ENCODE data around the gene SEMA6B. TPM values are rescaled to one million over a fixed set of nuclear protein-coding genes. Genes with fewer than 3 reads are reported as not detected.
A peak's percentile ranks its signal among the peaks of the same experiment; 100 is the strongest.
"Not testable (repeated sequence)": the region's sequence is repeated elsewhere in the genome, so short reads cannot be mapped to it uniquely, and the experiment has no call there.

The SEMA6B gene
- total RNA-seq, 1 experiment from 2014 or later = 5.7 TPM

GRCh38 chr19:4597278-4597974 lies 37.9 kb upstream of the SEMA6B start:
- DNase-seq (ENCODE audit: low read depth, low spot score) = no peak
- ChIA-PET CTCF (interaction anchor here (1.1 kb wide), 1 partner anchor 26 kb away, joined by 5 read pairs; no protein-coding TSS in a partner anchor), POLR2A (no interaction called here)
- Histone ChIP-seq H3K27me3 (ENCODE audit: control insufficient read depth, insufficient read depth, low read length) (no peaks in the 10 kb centered on the region), H3K4me1 (ENCODE audit: control insufficient read depth, insufficient read depth, low read length) (no peaks in the 10 kb centered on the region), H3K36me3 (ENCODE audit: control insufficient read depth, insufficient read depth, low read length) (no peaks in the 10 kb centered on the region), H3K27ac (ENCODE audit: low read length) (no peak overlapping the region), H3K4me3 (ENCODE audit: low read depth in 2 of 2, low read length in 2 of 2) (peak overlapping the region; percentile 5 to 30; a peak in 3 of 4 replicates), H3K9me3 (ENCODE audit: control insufficient read depth, insufficient read depth, low read depth, low read length) (no peaks in the 10 kb centered on the region)
- no TSS peak for BruUV-seq (replicated peaks)
- TF ChIP-seq CTCF (IDR thresholded peaks at IDR 0.05) (no peak), POLR2AphosphoS5 (IDR thresholded peaks at IDR 0.05; ENCODE audit: low read depth, low read length) (no peak), SIN3A (IDR thresholded peaks at IDR 0.05; ENCODE audit: borderline replicate concordance, insufficient read depth, low read depth, low read length) (no peak), TCF7L2 (IDR thresholded peaks at IDR 0.05; ENCODE audit: low read depth, low read length) (no peak), REST (IDR thresholded peaks at IDR 0.05; ENCODE audit: insufficient read depth in 1 of 2, low read depth in 2 of 2, low read length in 1 of 2) (no peak)
- in situ Hi-C loops (cut with HindIII; ENCODE audit: low pct_unique_long_range_greater_than_20kb, low sequenced_read_pairs) (no loop called here), intact Hi-C loops (cut with micrococcal nuclease; ENCODE audit: unreplicated experiment) (no loop called here)
- ATAC-seq = no peak

- Histone ChIP-seq H3K4me1 (ENCODE audit: control insufficient read depth, insufficient read depth, low read length) (no peaks in the 10 kb centered on the region), H3K9me3 (ENCODE audit: control insufficient read depth, insufficient read depth, low read depth, low read length) (no peaks in the 10 kb centered on the region), H3K27me3 (ENCODE audit: control insufficient read depth, insufficient read depth, low read length) (no peaks in the 10 kb centered on the region), H3K4me3 (ENCODE audit: low read depth in 2 of 2, low read length in 2 of 2) (no peak overlapping the region), H3K27ac (ENCODE audit: low read length) (no peak overlapping the region), H3K36me3 (ENCODE audit: control insufficient read depth, insufficient read depth, low read length) (no peaks in the 10 kb centered on the region)
- ChIA-PET POLR2A (no interaction called here), CTCF (no interaction called here)
- intact Hi-C loops (cut with micrococcal nuclease; ENCODE audit: unreplicated experiment) = no loop called here
- ATAC-seq = no peak
- in situ Hi-C loops (cut with HindIII; ENCODE audit: low pct_unique_long_range_greater_than_20kb, low sequenced_read_pairs) = no loop called here
- no peak for DNase-seq (ENCODE audit: low read depth, low spot score)
- BruUV-seq (replicated peaks) = no TSS peak
- TF ChIP-seq CTCF (IDR thresholded peaks at IDR 0.05) (no peak), SIN3A (IDR thresholded peaks at IDR 0.05; ENCODE audit: borderline replicate concordance, insufficient read depth, low read depth, low read length) (no peak), POLR2AphosphoS5 (IDR thresholded peaks at IDR 0.05; ENCODE audit: low read depth, low read length) (no peak), TCF7L2 (IDR thresholded peaks at IDR 0.05; ENCODE audit: low read depth, low read length) (no peak), REST (IDR thresholded peaks at IDR 0.05; ENCODE audit: insufficient read depth in 1 of 2, low read depth in 2 of 2, low read length in 1 of 2) (no peak)
These were observed 36.8 kb upstream of the SEMA6B start for GRCh38 chr19:4596033-4596904.

- H3K9me3 ChIP-seq (ENCODE audit: control insufficient read depth, insufficient read depth, low read depth, low read length); H3K4me1 ChIP-seq (ENCODE audit: control insufficient read depth, insufficient read depth, low read length); ATAC-seq; POLR2A ChIA-PET; H3K27me3 ChIP-seq (ENCODE audit: control insufficient read depth, insufficient read depth, low read length); H3K4me3 ChIP-seq (ENCODE audit: low read depth in 2 of 2, low read length in 2 of 2); intact Hi-C loops (cut with micrococcal nuclease; ENCODE audit: unreplicated experiment); in situ Hi-C loops (cut with HindIII; ENCODE audit: low pct_unique_long_range_greater_than_20kb, low sequenced_read_pairs); BruUV-seq (replicated peaks); DNase-seq (ENCODE audit: low read depth, low spot score); H3K27ac ChIP-seq (ENCODE audit: low read length); H3K36me3 ChIP-seq (ENCODE audit: control insufficient read depth, insufficient read depth, low read length): not testable (repeated sequence)
- CTCF ChIA-PET = interaction anchor here (0.5 kb wide), 1 partner anchor 13 kb away, joined by 4 read pairs; no protein-coding TSS in a partner anchor
These were observed 35.7 kb upstream of the SEMA6B start for GRCh38 chr19:4595158-4595557.

Measured in Panc1 (cell line).